ENCODE data around the gene CARD8. TPM values are rescaled to one million over a fixed set of nuclear protein-coding genes. Genes with fewer than 3 reads are reported as not detected.
"Not testable (repeated sequence)": the region's sequence is repeated elsewhere in the genome, so short reads cannot be mapped to it uniquely, and the experiment has no call there.

CARD8 gene
- total RNA-seq, 1 donor from 2014 or later = 101 TPM

GRCh38 chr19:48239120-48239519 is 16.6 kb downstream of the CARD8 start:
- Histone ChIP-seq H3K27me3 (ENCODE audit: low read depth) (no peaks in the 10 kb centered on the region), H3K4me1 (peaks cover under 1% of the 10 kb centered on the region), H3K36me3 (peaks cover 76% of the 10 kb centered on the region), H3K4me3 (no peak overlapping the region), H3K9me3 (no peaks in the 10 kb centered on the region), H3K27ac (no peak overlapping the region)
- DNase-seq (no peak), ATAC-seq (no peak)
- intact Hi-C loops (cut with DNase I) = no loop called here
- no peak for TF ChIP-seq CTCF (IDR thresholded peaks at IDR 0.05)

GRCh38 chr19:48237057-48237456 is 18.7 kb downstream of the CARD8 start:
- Histone ChIP-seq H3K9me3 (no peaks in the 10 kb centered on the region), H3K4me1 (no peaks in the 10 kb centered on the region), H3K27me3 (ENCODE audit: low read depth) (no peaks in the 10 kb centered on the region), H3K36me3 (peaks cover 82% of the 10 kb centered on the region), H3K27ac (no peak overlapping the region), H3K4me3 (no peak overlapping the region)
- no peak for DNase-seq
- intact Hi-C loops (cut with DNase I) = no loop called here
- ATAC-seq = no peak
- TF ChIP-seq CTCF (IDR thresholded peaks at IDR 0.05) = no peak

GRCh38 chr19:48230555-48231129 is 25.1 kb downstream of the CARD8 start:
- H3K36me3 ChIP-seq = peaks cover 93% of the 10 kb centered on the region
- ATAC-seq = no peak
- TF ChIP-seq CTCF (IDR thresholded peaks at IDR 0.05) = no peak
- no peaks in the 10 kb centered on the region for H3K27me3 ChIP-seq (ENCODE audit: low read depth)
- no peak for DNase-seq
- no peak overlapping the region for H3K27ac ChIP-seq
- H3K4me1 ChIP-seq = no peaks in the 10 kb centered on the region
- no peak overlapping the region for H3K4me3 ChIP-seq
- intact Hi-C loops (cut with DNase I) = no loop called here
- no peaks in the 10 kb centered on the region for H3K9me3 ChIP-seq

- no peaks in the 10 kb centered on the region for H3K27me3 ChIP-seq (ENCODE audit: low read depth)
- H3K27ac ChIP-seq = no peak overlapping the region
- no peak for ATAC-seq
- no peak for DNase-seq
- H3K4me3 ChIP-seq = no peak overlapping the region
- TF ChIP-seq CTCF (IDR thresholded peaks at IDR 0.05) = no peak
- H3K36me3 ChIP-seq = peaks cover 90% of the 10 kb centered on the region
- H3K9me3 ChIP-seq = no peaks in the 10 kb centered on the region
- no peaks in the 10 kb centered on the region for H3K4me1 ChIP-seq
- intact Hi-C loops (cut with DNase I) = no loop called here
These were observed 34.1 kb downstream of the CARD8 start for GRCh38 chr19:48221628-48222027.

GRCh38 chr19:48220784-48221183 is 34.9 kb downstream of the CARD8 start:
- H3K27me3 ChIP-seq (ENCODE audit: low read depth); DNase-seq; H3K27ac ChIP-seq; intact Hi-C loops (cut with DNase I); ATAC-seq; H3K4me1 ChIP-seq; H3K9me3 ChIP-seq; H3K4me3 ChIP-seq: not testable (repeated sequence)
- H3K36me3 ChIP-seq = peaks cover 91% of the 10 kb centered on the region

GRCh38 chr19:48218997-48219396 is 36.7 kb downstream of the CARD8 start:
- Histone ChIP-seq H3K4me3 (no peak overlapping the region), H3K9me3 (no peaks in the 10 kb centered on the region), H3K27ac (no peak overlapping the region), H3K36me3 (peaks cover 91% of the 10 kb centered on the region), H3K4me1 (no peaks in the 10 kb centered on the region), H3K27me3 (ENCODE audit: low read depth) (no peaks in the 10 kb centered on the region)
- ATAC-seq (no peak), DNase-seq (no peak)
- intact Hi-C loops (cut with DNase I) = no loop called here
- TF ChIP-seq CTCF (IDR thresholded peaks at IDR 0.05) = no peak
